ENCODE measurements around the gene MAGEB10.

MAGEB10 gene

DNA sequence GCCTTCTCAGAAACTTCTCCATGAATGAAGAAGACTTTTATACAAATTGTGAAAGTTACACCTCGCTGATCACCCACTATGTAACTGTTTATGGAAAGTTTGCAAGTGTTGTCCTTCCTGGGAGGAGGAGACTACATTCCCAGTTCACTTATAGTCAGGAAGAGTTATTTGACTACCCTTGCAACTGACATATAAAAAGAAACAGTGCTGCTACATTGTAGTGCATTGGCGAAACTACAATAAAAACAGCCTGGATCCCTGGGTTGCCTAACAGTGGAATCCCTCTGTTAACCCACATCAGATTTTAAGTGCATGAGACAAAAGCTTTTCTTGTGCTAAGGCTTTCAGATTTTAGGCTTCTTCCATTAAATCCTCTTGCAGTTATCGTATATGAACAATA is 30.4 kb downstream of the MAGEB10 start:
- no peak overlapping the region for H3K27ac ChIP-seq (ENCODE audit: low read depth, low read length)
- no peak overlapping the region for H3K4me3 ChIP-seq (ENCODE audit: low read depth in 1 of 5, low read length in 5 of 5)
- no peaks in the 10 kb centered on the region for H3K36me3 ChIP-seq (ENCODE audit: control insufficient read depth in 5 of 5, insufficient read depth in 5 of 5, low read length in 5 of 5)
- H3K9me3 ChIP-seq (ENCODE audit: control insufficient read depth in 5 of 5, low read length in 5 of 5) = no peaks in the 10 kb centered on the region
- H3K4me1 ChIP-seq (ENCODE audit: control insufficient read depth in 5 of 5, insufficient read depth in 5 of 5, low read length in 5 of 5) = no peaks in the 10 kb centered on the region
- H3K27me3 ChIP-seq (ENCODE audit: control insufficient read depth in 5 of 5, insufficient read depth in 4 of 5, low read length in 5 of 5) = peaks cover 0 to 6% (median 2%) of the 10 kb centered on the region in 5 donors
- H3K9ac ChIP-seq (ENCODE audit: low read length in 5 of 5) = no peak overlapping the region

DNA sequence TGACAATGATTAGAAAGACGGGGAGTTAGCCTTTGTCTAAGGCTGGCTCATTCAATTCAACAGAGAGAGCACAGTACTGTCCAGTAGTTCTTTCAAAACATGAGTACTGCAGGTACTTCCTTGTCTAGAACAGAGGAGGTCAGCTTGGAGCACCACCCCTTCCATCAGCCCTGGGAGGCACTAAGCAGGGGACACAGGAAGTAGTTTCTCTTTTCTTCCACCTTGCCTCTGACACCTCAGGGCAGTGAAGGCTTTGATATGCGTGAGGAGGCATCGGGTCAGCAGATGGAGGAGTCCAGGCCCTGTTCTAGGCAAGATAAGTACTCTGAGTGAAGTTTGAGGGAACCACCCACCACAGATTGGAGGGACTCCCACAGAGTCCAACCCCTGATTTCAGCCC is 33.1 kb downstream of the MAGEB10 start:
- peaks cover 0 to 6% (median 2%) of the 10 kb centered on the region in 5 donors for H3K27me3 ChIP-seq (ENCODE audit: control insufficient read depth in 5 of 5, insufficient read depth in 4 of 5, low read length in 5 of 5)
- no peaks in the 10 kb centered on the region for H3K36me3 ChIP-seq (ENCODE audit: control insufficient read depth in 5 of 5, insufficient read depth in 5 of 5, low read length in 5 of 5)
- no peak overlapping the region for H3K27ac ChIP-seq (ENCODE audit: low read depth, low read length)
- no peaks in the 10 kb centered on the region for H3K9me3 ChIP-seq (ENCODE audit: control insufficient read depth in 5 of 5, low read length in 5 of 5)
- H3K4me1 ChIP-seq (ENCODE audit: control insufficient read depth in 5 of 5, insufficient read depth in 5 of 5, low read length in 5 of 5) = no peaks in the 10 kb centered on the region
- H3K4me3 ChIP-seq (ENCODE audit: low read depth in 1 of 5, low read length in 5 of 5) = no peak overlapping the region
- H3K9ac ChIP-seq (ENCODE audit: low read length in 5 of 5) = no peak overlapping the region

DNA sequence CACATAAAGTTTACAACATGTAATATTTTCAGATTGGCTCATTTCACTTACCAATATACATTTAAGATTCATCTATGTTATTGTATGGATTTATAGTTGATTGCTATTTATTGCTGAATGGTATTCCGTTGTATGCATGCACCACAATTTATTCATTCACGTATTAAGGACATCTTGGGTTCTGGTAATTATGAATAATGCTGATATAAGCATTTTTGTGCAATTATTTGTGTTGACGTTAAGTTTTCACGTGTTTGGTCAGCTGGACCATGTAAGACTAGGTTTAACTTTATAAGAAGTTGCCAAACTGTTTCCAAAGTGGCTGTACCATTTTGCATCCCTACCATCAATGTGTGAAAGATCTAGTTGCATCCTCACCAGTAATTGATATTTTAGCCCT is 35.1 kb downstream of the MAGEB10 start:
- no peaks in the 10 kb centered on the region for H3K36me3 ChIP-seq (ENCODE audit: control insufficient read depth in 5 of 5, insufficient read depth in 5 of 5, low read length in 5 of 5)
- H3K27ac ChIP-seq (ENCODE audit: low read depth, low read length) = no peak overlapping the region
- H3K4me3 ChIP-seq (ENCODE audit: low read depth in 1 of 5, low read length in 5 of 5) = no peak overlapping the region
- no peak overlapping the region for H3K9ac ChIP-seq (ENCODE audit: low read length in 5 of 5)
- peaks cover 0 to 6% (median 0%) of the 10 kb centered on the region in 5 donors for H3K27me3 ChIP-seq (ENCODE audit: control insufficient read depth in 5 of 5, insufficient read depth in 4 of 5, low read length in 5 of 5)
- H3K9me3 ChIP-seq (ENCODE audit: control insufficient read depth in 5 of 5, low read length in 5 of 5) = peaks cover 0 to 5% (median 0%) of the 10 kb centered on the region in 5 donors
- H3K4me1 ChIP-seq (ENCODE audit: control insufficient read depth in 5 of 5, insufficient read depth in 5 of 5, low read length in 5 of 5) = no peaks in the 10 kb centered on the region

GRCh38 chrX:27860337-27860736 is 52.5 kb downstream of the MAGEB10 start:
- Histone ChIP-seq H3K36me3 (ENCODE audit: control insufficient read depth in 5 of 5, insufficient read depth in 5 of 5, low read length in 5 of 5) (no peaks in the 10 kb centered on the region), H3K9ac (ENCODE audit: low read length in 5 of 5) (no peak overlapping the region), H3K27me3 (ENCODE audit: control insufficient read depth in 5 of 5, insufficient read depth in 4 of 5, low read length in 5 of 5) (peaks cover 0 to 6% (median 2%) of the 10 kb centered on the region in 5 donors), H3K4me1 (ENCODE audit: control insufficient read depth in 5 of 5, insufficient read depth in 5 of 5, low read length in 5 of 5) (no peaks in the 10 kb centered on the region), H3K27ac (ENCODE audit: low read depth, low read length) (no peak overlapping the region), H3K4me3 (ENCODE audit: low read depth in 1 of 5, low read length in 5 of 5) (no peak overlapping the region), H3K9me3 (ENCODE audit: control insufficient read depth in 5 of 5, low read length in 5 of 5) (no peaks in the 10 kb centered on the region)

GRCh38 chrX:27863809-27864208 is 56.0 kb downstream of the MAGEB10 start:
- no peak overlapping the region for H3K4me3 ChIP-seq (ENCODE audit: low read depth in 1 of 5, low read length in 5 of 5)
- no peak overlapping the region for H3K9ac ChIP-seq (ENCODE audit: low read length in 5 of 5)
- H3K9me3 ChIP-seq (ENCODE audit: control insufficient read depth in 5 of 5, low read length in 5 of 5) = no peaks in the 10 kb centered on the region
- H3K36me3 ChIP-seq (ENCODE audit: control insufficient read depth in 5 of 5, insufficient read depth in 5 of 5, low read length in 5 of 5) = no peaks in the 10 kb centered on the region
- H3K4me1 ChIP-seq (ENCODE audit: control insufficient read depth in 5 of 5, insufficient read depth in 5 of 5, low read length in 5 of 5) = no peaks in the 10 kb centered on the region
- no peak overlapping the region for H3K27ac ChIP-seq (ENCODE audit: low read depth, low read length)
- peaks cover 0 to 6% (median 2%) of the 10 kb centered on the region in 5 donors for H3K27me3 ChIP-seq (ENCODE audit: control insufficient read depth in 5 of 5, insufficient read depth in 4 of 5, low read length in 5 of 5)

Measured in subcutaneous abdominal adipose tissue (tissue), 5 donors.